Mesendoderm (in vitro differentiated cells): ENCODE results near the gene TXNDC5.

Experiments
- DNase-seq: peaks from one replicate; pipeline ENCODE4 v3.0.0; 2013
- H2AK5ac ChIP-seq: 2 replicates; pipeline ENCODE4 v1.6.1; 2013; ENCODE audit warnings: low read length, inconsistent platforms
- H2BK120ac ChIP-seq: 2 replicates; pipeline ENCODE4 v1.6.1; 2013; ENCODE audit warnings: low read depth, mild to moderate bottlenecking, low read length, moderate library complexity, mixed read lengths
- H2BK15ac ChIP-seq: replicated peaks from 2 replicates; pipeline ENCODE4 v1.6.1; 2013; ENCODE audit warnings: low read depth, mild to moderate bottlenecking, moderate library complexity
- H2BK5ac ChIP-seq: 2 replicates; pipeline ENCODE4 v1.6.1; 2013; ENCODE audit warnings: low read length, inconsistent platforms
- H3K18ac ChIP-seq: 2 replicates; pipeline ENCODE4 v1.6.1; 2013; ENCODE audit warnings: mild to moderate bottlenecking, low read length, mixed read lengths
- H3K23ac ChIP-seq: one replicate; pipeline ENCODE4 v1.6.1; 2013; ENCODE audit warnings: low read length
- H3K27ac ChIP-seq: 2 replicates; pipeline ENCODE4 v1.5.1; 2013; ENCODE audit warnings: low read depth, mild to moderate bottlenecking, inconsistent platforms, low read length, moderate library complexity
- H3K27me3 ChIP-seq: 2 replicates; pipeline ENCODE4 v1.6.1; 2013; ENCODE audit warnings: low read length, control low read depth, mild to moderate bottlenecking, inconsistent platforms; ENCODE audit not compliant: insufficient read depth, poor library complexity
- H3K36me3 ChIP-seq: 2 replicates; pipeline ENCODE4 v1.6.1; 2013; ENCODE audit warnings: low read length, inconsistent platforms; ENCODE audit not compliant: control insufficient read depth, insufficient read depth
- H3K4ac ChIP-seq: one replicate; pipeline ENCODE4 v1.6.1; 2013; ENCODE audit warnings: low read depth, mild to moderate bottlenecking, low read length, moderate library complexity
- H3K4me1 ChIP-seq: 2 replicates; pipeline ENCODE4 v1.6.1; 2013; ENCODE audit warnings: low read depth, low read length, inconsistent platforms; ENCODE audit not compliant: control insufficient read depth
- H3K4me2 ChIP-seq: 2 replicates; pipeline ENCODE4 v1.6.1; 2013; ENCODE audit warnings: low read length
- H3K4me3 ChIP-seq: 2 replicates; pipeline ENCODE4 v1.5.1; 2013; ENCODE audit warnings: mild to moderate bottlenecking, low read length
- H3K56ac ChIP-seq: one replicate; pipeline ENCODE4 v1.6.1; 2013; ENCODE audit warnings: low read length
- H3K79me1 ChIP-seq: 2 replicates; pipeline ENCODE4 v1.6.1; 2013; ENCODE audit warnings: low read length, inconsistent platforms
- H3K79me2 ChIP-seq: 2 replicates; pipeline ENCODE4 v1.6.1; 2013; ENCODE audit warnings: mild to moderate bottlenecking, low read length; ENCODE audit not compliant: control insufficient read depth, insufficient read depth
- H3K9ac ChIP-seq: 2 replicates; pipeline ENCODE4 v1.6.1; 2013; ENCODE audit warnings: low read length, inconsistent platforms
- H4K5ac ChIP-seq: one replicate; pipeline ENCODE4 v1.6.1; 2013; ENCODE audit warnings: low read length
- H4K8ac ChIP-seq: one replicate; pipeline ENCODE4 v1.6.1; 2013; ENCODE audit warnings: low read depth, mild to moderate bottlenecking, control low read depth, low read length, moderate library complexity
- WGBS: extraction: QIAGEN DNeasy Blood & Tissue Kit; methylation state at CpG from one replicate; pipeline ENCODE4 v1.1.7; 2013; ENCODE audit warnings: low lambda C conversion rate, missing lambda C conversion rate; ENCODE audit not compliant: insufficient coverage; ENCODE audit errors: extremely low coverage; 5-methylcytosine and 5-hydroxymethylcytosine counted together

The TXNDC5 gene

DNA sequence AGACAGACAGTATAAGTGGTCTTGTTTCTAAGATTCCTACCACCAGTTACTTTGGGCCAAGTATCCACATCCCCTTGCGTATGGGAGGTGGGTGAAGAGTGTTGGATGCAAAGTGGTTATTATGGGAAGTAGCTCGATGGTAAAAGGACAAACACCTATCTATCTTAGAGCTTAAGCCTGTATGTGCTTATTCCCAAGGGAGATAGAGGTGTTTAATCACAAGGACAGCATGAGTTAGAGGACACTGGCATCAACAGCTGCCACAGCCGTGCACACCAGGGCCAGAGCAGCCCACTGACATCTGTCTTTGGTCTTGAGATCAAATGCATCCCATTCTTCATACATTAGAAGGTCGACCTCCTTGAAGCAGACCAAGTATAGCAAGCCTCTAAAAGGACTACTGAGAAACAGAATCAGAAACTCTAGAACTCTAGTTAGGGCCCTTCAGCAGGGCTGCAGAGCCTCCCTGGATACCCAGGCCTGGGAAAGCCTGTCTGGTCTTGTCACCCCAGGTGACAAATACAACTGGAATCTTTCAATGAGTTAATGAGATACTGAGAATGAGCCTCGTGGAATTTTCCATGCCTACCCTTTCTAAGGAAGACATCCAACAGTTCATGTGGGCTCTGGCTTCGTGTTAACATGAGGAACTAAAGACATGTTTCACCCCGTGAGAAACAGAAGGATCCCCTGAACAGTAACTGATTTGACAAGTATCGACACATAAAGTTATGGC is 28.7 kb downstream of the TXNDC5 start:
- Histone ChIP-seq H3K27me3 (no peaks in the 10 kb centered on the region), H3K36me3 (peaks cover 20% of the 10 kb centered on the region)

DNA sequence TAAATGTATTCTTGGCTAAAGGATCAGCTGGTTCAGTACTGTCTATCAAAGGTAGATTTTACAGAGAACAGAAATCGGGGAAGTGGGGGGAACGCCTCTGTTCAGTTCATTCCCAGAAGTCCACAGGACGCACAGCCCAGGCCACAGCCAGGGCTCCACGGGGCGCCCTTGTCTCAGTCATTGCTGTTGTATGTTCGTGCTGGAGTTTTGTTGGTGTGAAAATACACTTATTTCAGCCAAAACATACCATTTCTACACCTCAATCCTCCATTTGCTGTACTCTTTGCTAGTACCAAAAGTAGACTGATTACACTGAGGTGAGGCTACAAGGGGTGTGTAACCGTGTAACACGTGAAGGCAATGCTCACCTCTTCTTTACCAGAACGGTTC is 29.9 kb downstream of the TXNDC5 start:
- no CpG with 5 or more reads among the region's 9 CpGs for WGBS
- Histone ChIP-seq H3K79me1 (no peaks in the 10 kb centered on the region), H3K4me3 (no peak overlapping the region)

More for the DNA sequence above, 28.7 kb downstream of the TXNDC5 start:
- no CpG with 5 or more reads among the region's 8 CpGs for WGBS
- peak; percentile 8 for DNase-seq
- Histone ChIP-seq H3K18ac (no peak overlapping the region), H3K23ac (no peak overlapping the region), H3K27ac (no peak overlapping the region), H3K4me1 (no peaks in the 10 kb centered on the region), H4K5ac (no peak overlapping the region), H2AK5ac (no peak overlapping the region), H2BK5ac (no peak overlapping the region), H3K79me2 (no peaks in the 10 kb centered on the region), H3K56ac (no peak overlapping the region), H2BK120ac (no peak overlapping the region), H4K8ac (no peak overlapping the region), H3K79me1 (no peaks in the 10 kb centered on the region), H3K9ac (no peak overlapping the region), H3K4ac (no peak overlapping the region), H3K4me3 (no peak overlapping the region), H2BK15ac (no peak overlapping the region), H3K4me2 (no peak overlapping the region)

DNA sequence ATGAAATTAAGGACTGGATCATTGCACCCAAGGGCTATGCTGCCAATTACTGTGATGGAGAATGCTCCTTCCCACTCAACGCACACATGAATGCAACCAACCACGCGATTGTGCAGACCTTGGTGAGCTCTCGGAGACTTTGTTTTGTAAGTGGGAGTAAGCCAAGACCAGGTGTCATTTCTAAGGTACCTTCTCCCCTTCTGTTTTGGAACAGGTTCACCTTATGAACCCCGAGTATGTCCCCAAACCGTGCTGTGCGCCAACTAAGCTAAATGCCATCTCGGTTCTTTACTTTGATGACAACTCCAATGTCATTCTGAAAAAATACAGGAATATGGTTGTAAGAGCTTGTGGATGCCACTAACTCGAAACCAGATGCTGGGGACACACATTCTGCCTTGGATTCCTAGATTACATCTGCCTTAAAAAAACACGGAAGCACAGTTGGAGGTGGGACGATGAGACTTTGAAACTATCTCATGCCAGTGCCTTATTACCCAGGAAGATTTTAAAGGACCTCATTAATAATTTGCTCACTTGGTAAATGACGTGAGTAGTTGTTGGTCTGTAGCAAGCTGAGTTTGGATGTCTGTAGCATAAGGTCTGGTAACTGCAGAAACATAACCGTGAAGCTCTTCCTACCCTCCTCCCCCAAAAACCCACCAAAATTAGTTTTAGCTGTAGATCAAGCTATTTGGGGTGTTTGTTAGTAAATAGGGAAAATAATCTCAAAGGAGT is 30.4 kb downstream of the TXNDC5 start:
- no peaks in the 10 kb centered on the region for H3K27me3 ChIP-seq
- no peak overlapping the region for H3K27ac ChIP-seq
- DNase-seq = no peak
- WGBS = no CpG with 5 or more reads among the region's 13 CpGs
- H3K79me1 ChIP-seq = no peaks in the 10 kb centered on the region
- H3K4me3 ChIP-seq = no peak overlapping the region
- no peak overlapping the region for H2AK5ac ChIP-seq
- H3K4me2 ChIP-seq = no peak overlapping the region
- no peak overlapping the region for H3K23ac ChIP-seq
- no peak overlapping the region for H4K8ac ChIP-seq
- no peak overlapping the region for H3K56ac ChIP-seq
- no peak overlapping the region for H3K9ac ChIP-seq
- H3K79me2 ChIP-seq = no peaks in the 10 kb centered on the region
- no peak overlapping the region for H3K4ac ChIP-seq
- peaks cover 17% of the 10 kb centered on the region for H3K36me3 ChIP-seq
- H2BK5ac ChIP-seq = no peak overlapping the region
- no peak overlapping the region for H2BK15ac ChIP-seq
- H3K4me1 ChIP-seq = no peaks in the 10 kb centered on the region
- no peak overlapping the region for H3K18ac ChIP-seq
- no peak overlapping the region for H2BK120ac ChIP-seq
- H4K5ac ChIP-seq = no peak overlapping the region

More for the DNA sequence above, 29.9 kb downstream of the TXNDC5 start:
- no peak overlapping the region for H3K18ac ChIP-seq
- no peak overlapping the region for H3K23ac ChIP-seq
- H3K27ac ChIP-seq = no peak overlapping the region
- no peak overlapping the region for H4K8ac ChIP-seq
- no peak overlapping the region for H2BK15ac ChIP-seq
- no peak overlapping the region for H2AK5ac ChIP-seq
- no peak overlapping the region for H4K5ac ChIP-seq
- no peaks in the 10 kb centered on the region for H3K27me3 ChIP-seq
- no peak overlapping the region for H2BK5ac ChIP-seq
- no peak overlapping the region for H3K56ac ChIP-seq
- no peak overlapping the region for H3K4me2 ChIP-seq
- no peak for DNase-seq
- H3K79me2 ChIP-seq = no peaks in the 10 kb centered on the region
- H2BK120ac ChIP-seq = no peak overlapping the region
- peaks cover 19% of the 10 kb centered on the region for H3K36me3 ChIP-seq
- no peak overlapping the region for H3K9ac ChIP-seq
- H3K4ac ChIP-seq = no peak overlapping the region
- no peaks in the 10 kb centered on the region for H3K4me1 ChIP-seq

DNA sequence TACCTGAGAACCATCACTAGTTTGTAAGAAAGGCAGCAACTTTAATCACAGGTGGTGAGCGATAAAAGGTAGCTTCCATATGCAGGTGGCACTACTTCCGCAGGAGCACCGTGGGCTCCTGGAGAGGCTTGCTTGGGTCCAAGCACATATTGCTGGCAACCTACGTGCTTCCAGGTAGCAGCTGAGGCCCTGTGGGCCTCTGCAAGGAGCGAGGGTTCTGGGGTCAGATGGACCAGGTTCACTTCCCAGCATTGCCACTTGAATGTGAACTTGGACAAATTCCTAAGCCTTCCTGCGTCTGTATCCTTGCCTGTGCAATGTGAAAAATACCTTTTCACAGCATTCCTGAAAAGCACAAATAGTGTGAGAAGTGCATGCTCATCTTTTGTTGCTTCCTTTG is 31.0 kb downstream of the TXNDC5 start:
- Histone ChIP-seq H3K4me1 (no peaks in the 10 kb centered on the region), H2BK5ac (no peak overlapping the region), H3K56ac (no peak overlapping the region), H2BK120ac (no peak overlapping the region), H3K4me3 (no peak overlapping the region), H3K23ac (no peak overlapping the region), H3K27me3 (no peaks in the 10 kb centered on the region), H4K8ac (no peak overlapping the region), H4K5ac (no peak overlapping the region), H3K9ac (no peak overlapping the region), H3K18ac (no peak overlapping the region), H3K27ac (no peak overlapping the region), H3K79me1 (no peaks in the 10 kb centered on the region), H3K36me3 (peaks cover 15% of the 10 kb centered on the region), H3K4me2 (no peak overlapping the region), H3K79me2 (no peaks in the 10 kb centered on the region), H2BK15ac (no peak overlapping the region), H3K4ac (no peak overlapping the region), H2AK5ac (no peak overlapping the region)
- DNase-seq = no peak
- no CpG with 5 or more reads among the region's 6 CpGs for WGBS

DNA sequence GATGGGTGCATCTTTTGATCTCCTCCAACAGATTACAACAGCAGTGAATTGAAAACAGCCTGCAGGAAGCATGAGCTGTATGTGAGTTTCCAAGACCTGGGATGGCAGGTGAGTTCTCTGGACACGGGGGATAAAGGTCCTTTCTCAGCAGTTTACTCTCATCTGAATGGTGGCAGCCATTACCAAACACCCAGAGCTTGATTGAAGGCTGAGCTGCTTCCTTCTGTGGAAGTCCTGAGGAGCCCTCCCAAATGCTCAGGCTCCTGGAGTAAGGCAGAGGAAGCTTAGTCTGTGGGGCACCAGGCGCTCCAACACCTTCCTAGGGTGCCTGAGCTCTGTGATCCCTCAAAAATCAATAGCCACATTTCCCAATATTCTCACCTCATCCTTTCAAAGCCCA is 31.5 kb downstream of the TXNDC5 start:
- no peak overlapping the region for H3K18ac ChIP-seq
- H3K79me2 ChIP-seq = no peaks in the 10 kb centered on the region
- H3K4me1 ChIP-seq = no peaks in the 10 kb centered on the region
- no peaks in the 10 kb centered on the region for H3K79me1 ChIP-seq
- WGBS = no CpG with 5 or more reads among the region's 2 CpGs
- no peaks in the 10 kb centered on the region for H3K27me3 ChIP-seq
- H2BK15ac ChIP-seq = no peak overlapping the region
- DNase-seq = no peak
- no peak overlapping the region for H3K4me3 ChIP-seq
- no peak overlapping the region for H3K4ac ChIP-seq
- H3K23ac ChIP-seq = no peak overlapping the region
- no peak overlapping the region for H3K4me2 ChIP-seq
- H3K27ac ChIP-seq = no peak overlapping the region
- peaks cover 13% of the 10 kb centered on the region for H3K36me3 ChIP-seq
- H4K5ac ChIP-seq = no peak overlapping the region
- H3K56ac ChIP-seq = no peak overlapping the region
- H3K9ac ChIP-seq = no peak overlapping the region
- no peak overlapping the region for H2BK5ac ChIP-seq
- H2AK5ac ChIP-seq = no peak overlapping the region
- H4K8ac ChIP-seq = no peak overlapping the region
- no peak overlapping the region for H2BK120ac ChIP-seq
